DND-41 (cell line): ENCODE measurements around the gene NDUFA6.

Experiments
- EZH2 ChIP-seq: IDR thresholded peaks from 3 replicates; pipeline ENCODE4 v1.6.1; 2012; ENCODE audit warnings: borderline replicate concordance, low read depth, mild to moderate bottlenecking, moderate library complexity, low read length, inconsistent platforms; ENCODE audit not compliant: severe bottlenecking
- TF ChIP-seq, protein P1 (sequence below): IDR thresholded peaks from 2 replicates; pipeline ENCODE4 v1.5.1; 2012; ENCODE audit warnings: borderline replicate concordance, low read length, moderate library complexity, mild to moderate bottlenecking; ENCODE audit not compliant: poor library complexity, severe bottlenecking; ENCODE audit errors: extremely low read depth

DNA sequence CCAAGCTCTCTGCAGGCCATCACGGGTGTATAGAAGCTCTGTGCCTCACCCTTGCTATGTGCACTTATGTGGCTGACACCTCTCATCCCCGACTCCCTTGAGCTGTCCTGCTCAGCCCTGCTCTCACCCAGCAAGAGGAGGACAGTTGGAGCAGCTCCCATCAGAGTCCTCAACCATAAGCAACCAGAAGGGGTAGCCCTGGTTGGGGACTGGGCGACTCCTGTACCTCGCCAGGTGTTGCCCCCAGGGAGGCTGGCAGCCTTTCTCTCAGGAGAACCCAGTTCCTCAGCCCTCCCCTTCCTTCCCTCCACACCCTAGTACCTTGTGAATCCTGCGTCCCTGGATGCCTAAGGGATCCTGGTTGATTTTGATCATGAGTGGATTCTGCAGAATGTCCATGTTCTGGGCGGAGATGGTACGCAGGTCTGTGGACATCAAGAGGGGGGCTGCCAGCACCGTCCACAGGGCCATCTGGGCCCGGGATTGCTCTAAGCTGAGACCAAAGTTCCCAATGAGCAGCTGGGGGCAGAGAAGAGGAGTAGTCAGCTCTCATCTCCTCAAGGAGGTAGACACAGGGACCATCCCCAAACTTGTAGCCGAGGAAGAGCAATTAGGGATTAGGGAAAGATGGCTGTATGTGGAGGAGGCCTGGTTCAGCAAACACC is 27.9 kb downstream of the NDUFA6 start:
- TF ChIP-seq, protein P1, sequence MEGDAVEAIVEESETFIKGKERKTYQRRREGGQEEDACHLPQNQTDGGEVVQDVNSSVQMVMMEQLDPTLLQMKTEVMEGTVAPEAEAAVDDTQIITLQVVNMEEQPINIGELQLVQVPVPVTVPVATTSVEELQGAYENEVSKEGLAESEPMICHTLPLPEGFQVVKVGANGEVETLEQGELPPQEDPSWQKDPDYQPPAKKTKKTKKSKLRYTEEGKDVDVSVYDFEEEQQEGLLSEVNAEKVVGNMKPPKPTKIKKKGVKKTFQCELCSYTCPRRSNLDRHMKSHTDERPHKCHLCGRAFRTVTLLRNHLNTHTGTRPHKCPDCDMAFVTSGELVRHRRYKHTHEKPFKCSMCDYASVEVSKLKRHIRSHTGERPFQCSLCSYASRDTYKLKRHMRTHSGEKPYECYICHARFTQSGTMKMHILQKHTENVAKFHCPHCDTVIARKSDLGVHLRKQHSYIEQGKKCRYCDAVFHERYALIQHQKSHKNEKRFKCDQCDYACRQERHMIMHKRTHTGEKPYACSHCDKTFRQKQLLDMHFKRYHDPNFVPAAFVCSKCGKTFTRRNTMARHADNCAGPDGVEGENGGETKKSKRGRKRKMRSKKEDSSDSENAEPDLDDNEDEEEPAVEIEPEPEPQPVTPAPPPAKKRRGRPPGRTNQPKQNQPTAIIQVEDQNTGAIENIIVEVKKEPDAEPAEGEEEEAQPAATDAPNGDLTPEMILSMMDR, result no peak
- TF ChIP-seq EZH2, result no peak
